HL-60 (cell line): ENCODE measurements around the gene EXOC7.
"Not testable (repeated sequence)": the region's sequence is repeated elsewhere in the genome, so short reads cannot be mapped to it uniquely, and the experiment has no call there.

Source experiments
- GABPA ChIP-seq: IDR thresholded peaks from 2 replicates; pipeline ENCODE4 v1.6.1; 2012; ENCODE audit warnings: low read depth
- POLR2AphosphoS5 ChIP-seq: IDR thresholded peaks from 2 replicates; pipeline ENCODE4 v1.6.1; 2012; ENCODE audit warnings: low read depth
- TF ChIP-seq, protein P1 (sequence below): IDR thresholded peaks from one replicate; pipeline ENCODE4 v1.5.1; 2011; ENCODE audit warnings: low read length, control low read depth, inconsistent platforms; ENCODE audit not compliant: insufficient read depth
- TF ChIP-seq, protein P2 (sequence below): IDR thresholded peaks from 2 replicates; pipeline ENCODE4 v1.6.1; 2012; ENCODE audit warnings: low read depth; ENCODE audit not compliant: insufficient replicate concordance

DNA sequence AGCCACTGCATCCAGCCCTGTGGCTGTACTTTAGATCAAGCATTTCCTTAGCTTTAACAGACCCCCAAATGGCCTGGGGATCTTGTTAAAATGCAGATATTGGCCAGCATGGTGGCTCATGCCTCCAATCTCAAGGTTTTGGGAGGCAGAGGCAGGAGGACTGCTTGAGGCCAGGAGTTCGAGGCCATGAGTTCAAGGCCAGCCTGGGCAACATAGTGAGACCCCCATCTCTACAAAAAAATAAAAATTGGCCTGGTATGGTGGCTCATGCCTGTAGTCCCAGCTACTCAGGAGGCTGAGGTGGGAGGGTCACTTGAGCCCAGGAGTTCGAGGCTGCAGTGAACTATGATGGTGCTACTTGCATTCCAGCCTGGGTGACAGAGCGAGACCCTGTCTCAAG lies 60.7 kb downstream of the EXOC7 start:
- TF ChIP-seq, protein P1, sequence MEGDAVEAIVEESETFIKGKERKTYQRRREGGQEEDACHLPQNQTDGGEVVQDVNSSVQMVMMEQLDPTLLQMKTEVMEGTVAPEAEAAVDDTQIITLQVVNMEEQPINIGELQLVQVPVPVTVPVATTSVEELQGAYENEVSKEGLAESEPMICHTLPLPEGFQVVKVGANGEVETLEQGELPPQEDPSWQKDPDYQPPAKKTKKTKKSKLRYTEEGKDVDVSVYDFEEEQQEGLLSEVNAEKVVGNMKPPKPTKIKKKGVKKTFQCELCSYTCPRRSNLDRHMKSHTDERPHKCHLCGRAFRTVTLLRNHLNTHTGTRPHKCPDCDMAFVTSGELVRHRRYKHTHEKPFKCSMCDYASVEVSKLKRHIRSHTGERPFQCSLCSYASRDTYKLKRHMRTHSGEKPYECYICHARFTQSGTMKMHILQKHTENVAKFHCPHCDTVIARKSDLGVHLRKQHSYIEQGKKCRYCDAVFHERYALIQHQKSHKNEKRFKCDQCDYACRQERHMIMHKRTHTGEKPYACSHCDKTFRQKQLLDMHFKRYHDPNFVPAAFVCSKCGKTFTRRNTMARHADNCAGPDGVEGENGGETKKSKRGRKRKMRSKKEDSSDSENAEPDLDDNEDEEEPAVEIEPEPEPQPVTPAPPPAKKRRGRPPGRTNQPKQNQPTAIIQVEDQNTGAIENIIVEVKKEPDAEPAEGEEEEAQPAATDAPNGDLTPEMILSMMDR: not testable (repeated sequence)
- TF ChIP-seq, protein P2, sequence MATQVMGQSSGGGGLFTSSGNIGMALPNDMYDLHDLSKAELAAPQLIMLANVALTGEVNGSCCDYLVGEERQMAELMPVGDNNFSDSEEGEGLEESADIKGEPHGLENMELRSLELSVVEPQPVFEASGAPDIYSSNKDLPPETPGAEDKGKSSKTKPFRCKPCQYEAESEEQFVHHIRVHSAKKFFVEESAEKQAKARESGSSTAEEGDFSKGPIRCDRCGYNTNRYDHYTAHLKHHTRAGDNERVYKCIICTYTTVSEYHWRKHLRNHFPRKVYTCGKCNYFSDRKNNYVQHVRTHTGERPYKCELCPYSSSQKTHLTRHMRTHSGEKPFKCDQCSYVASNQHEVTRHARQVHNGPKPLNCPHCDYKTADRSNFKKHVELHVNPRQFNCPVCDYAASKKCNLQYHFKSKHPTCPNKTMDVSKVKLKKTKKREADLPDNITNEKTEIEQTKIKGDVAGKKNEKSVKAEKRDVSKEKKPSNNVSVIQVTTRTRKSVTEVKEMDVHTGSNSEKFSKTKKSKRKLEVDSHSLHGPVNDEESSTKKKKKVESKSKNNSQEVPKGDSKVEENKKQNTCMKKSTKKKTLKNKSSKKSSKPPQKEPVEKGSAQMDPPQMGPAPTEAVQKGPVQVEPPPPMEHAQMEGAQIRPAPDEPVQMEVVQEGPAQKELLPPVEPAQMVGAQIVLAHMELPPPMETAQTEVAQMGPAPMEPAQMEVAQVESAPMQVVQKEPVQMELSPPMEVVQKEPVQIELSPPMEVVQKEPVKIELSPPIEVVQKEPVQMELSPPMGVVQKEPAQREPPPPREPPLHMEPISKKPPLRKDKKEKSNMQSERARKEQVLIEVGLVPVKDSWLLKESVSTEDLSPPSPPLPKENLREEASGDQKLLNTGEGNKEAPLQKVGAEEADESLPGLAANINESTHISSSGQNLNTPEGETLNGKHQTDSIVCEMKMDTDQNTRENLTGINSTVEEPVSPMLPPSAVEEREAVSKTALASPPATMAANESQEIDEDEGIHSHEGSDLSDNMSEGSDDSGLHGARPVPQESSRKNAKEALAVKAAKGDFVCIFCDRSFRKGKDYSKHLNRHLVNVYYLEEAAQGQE: not testable (repeated sequence)
- TF ChIP-seq POLR2AphosphoS5, GABPA: not testable (repeated sequence)
